Astrocyte of the cerebellum (primary cell): ENCODE results near the gene SRMS.
"Not testable (repeated sequence)": the region's sequence is repeated elsewhere in the genome, so short reads cannot be mapped to it uniquely, and the experiment has no call there.

ENCODE experiments used
- DNase-seq: peaks from one replicate; pipeline ENCODE4 v3.0.0-alpha.2; 2011; ENCODE audit warnings: low read depth
- H3K4me3 ChIP-seq: 2 replicates; pipeline ENCODE4 v1.5.1; 2011; ENCODE audit warnings: mild to moderate bottlenecking, low read depth, low read length, moderate library complexity
- CTCF ChIP-seq: IDR thresholded peaks from 2 replicates; pipeline ENCODE4 v1.5.1; 2012; ENCODE audit warnings: low read length, low read depth, moderate library complexity, mild to moderate bottlenecking; ENCODE audit errors: missing control alignments
- in situ Hi-C: cut with HindIII; loops from 2 replicates; pipeline ENCODE4 v1.10.0; 2017; ENCODE audit warnings: low sequenced_read_pairs

The SRMS gene

DNA sequence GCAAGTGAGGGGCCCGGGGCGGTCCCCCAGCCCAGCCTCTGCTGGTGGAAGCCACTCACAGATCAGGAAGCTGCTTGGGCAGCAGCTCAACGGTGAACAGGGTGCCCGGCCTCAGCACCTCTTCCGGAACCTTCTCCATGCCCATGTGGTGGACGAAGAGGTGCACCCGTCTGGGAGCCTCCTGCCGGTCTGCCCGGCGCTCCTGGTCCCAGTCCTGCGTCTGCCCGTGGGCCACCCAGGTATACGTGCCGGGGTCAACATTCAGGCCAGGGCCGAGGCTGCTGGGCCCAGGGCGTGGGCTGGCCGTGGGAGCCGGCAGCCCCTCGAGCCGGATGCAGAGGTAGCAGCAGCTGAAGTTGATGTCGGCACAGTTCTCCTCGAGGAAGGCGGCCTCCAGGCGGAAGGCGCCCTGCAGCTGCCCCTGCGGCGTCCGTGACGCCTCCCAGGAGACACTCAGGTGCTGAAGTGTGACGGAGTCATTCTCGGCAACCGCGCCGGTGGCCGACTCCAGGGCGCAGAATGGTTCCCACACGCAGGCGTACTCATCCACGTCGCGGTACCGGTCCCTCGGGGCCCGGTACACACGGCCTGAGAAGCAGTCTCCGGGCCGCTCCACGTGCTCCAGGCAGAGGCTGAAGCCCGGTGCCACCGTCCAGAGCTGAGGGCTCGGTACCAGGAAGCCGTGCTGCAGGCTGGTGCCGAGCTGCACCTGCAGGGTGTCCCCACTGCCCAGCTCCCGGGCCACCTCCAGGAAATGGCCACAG, 15.1 kb upstream of the SRMS start:
- H3K4me3 ChIP-seq: no peak overlapping the region
- in situ Hi-C loops: no loop called here
- DNase-seq: no peak
- no peak for TF ChIP-seq CTCF

- DNase-seq: no peak
- H3K4me3 ChIP-seq: no peak overlapping the region
- TF ChIP-seq CTCF: no peak
- in situ Hi-C loops: no loop called here
Observed at GRCh38 chr20:63561624-63562396, 14.3 kb upstream of the SRMS start.

DNA sequence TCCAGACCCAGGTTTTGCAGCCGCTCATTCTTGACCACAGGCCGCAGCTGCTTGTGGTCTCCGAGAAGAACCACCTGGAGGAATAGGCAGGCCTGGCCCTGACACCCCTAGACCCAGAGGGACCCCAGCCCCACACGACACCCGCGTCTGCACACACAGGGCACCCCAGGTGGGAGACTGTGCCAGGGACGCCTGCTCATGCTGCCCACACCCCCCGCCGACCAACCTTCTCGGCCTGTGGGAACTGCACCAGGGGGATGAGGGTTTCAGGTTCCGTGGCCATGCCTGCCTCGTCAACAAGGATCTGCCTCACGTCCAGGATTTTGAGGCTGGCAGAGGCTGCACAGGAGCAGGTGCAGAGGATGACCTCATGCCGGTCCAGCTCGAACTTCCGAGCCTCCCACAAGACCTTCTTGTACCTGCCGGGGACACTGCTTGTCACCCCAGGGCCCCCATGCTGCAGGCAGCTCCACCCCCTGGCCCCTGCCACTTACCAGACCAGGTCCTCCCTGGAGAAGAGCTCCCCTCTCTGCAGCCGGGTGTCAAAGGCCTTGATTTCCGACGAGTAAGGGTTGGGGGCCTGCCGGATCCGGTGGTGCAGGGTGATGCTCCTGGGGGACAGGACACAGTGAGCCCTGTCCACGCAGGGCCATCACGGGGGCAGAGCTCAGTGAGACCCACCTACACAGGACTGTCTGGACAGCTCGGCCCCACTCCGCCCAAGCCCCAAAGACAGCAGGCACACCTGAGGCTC, 13.5 kb upstream of the SRMS start:
- in situ Hi-C loops: no loop called here
- TF ChIP-seq CTCF: no peak
- no peak overlapping the region for H3K4me3 ChIP-seq
- DNase-seq: no peak

GRCh38 chr20:63560333-63560805, 12.8 kb upstream of the SRMS start:
- H3K4me3 ChIP-seq: no peak overlapping the region
- no peak for TF ChIP-seq CTCF
- DNase-seq: no peak
- in situ Hi-C loops: no loop called here

DNA sequence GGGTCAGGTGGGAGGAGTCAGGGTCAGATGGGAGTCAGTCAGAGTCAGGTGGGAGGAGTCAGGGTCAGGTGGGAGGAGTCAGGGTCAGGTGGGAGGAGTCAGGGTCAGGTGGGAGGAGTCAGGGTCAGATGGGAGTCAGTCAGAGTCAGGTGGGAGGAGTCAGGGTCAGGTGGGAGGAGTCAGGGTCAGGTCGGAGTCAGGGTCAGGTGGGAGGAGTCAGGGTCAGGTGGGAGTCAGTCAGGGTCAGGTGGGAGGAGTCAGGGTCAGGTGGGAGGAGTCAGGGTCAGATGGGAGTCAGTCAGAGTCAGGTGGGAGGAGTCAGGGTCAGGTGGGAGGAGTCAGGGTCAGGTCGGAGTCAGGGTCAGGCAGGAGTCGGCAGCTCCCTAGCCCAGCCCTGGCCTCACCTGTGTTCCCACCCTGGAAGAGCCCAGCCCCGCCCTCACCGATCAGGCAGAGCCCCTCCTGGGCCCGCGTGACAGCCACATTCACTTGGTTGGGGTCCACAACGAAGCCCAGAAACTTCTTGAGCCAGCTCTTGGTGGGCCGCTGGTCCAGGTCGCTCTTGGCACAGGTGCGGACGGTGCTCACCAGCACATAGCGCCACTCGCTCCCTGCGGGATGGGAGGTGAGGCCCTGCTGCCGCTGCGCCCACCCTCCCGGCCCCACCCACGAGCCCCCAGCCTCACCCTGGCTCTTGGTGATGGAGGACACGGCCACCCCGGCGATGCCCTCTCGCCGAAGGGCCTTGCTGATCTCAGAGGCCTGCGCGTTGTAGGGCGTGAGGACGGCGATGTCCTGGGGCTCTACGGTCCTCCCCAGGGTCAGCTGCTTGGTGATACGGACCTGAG, 12.2 kb upstream of the SRMS start:
- H3K4me3 ChIP-seq, DNase-seq, in situ Hi-C loops: not testable (repeated sequence)

DNA sequence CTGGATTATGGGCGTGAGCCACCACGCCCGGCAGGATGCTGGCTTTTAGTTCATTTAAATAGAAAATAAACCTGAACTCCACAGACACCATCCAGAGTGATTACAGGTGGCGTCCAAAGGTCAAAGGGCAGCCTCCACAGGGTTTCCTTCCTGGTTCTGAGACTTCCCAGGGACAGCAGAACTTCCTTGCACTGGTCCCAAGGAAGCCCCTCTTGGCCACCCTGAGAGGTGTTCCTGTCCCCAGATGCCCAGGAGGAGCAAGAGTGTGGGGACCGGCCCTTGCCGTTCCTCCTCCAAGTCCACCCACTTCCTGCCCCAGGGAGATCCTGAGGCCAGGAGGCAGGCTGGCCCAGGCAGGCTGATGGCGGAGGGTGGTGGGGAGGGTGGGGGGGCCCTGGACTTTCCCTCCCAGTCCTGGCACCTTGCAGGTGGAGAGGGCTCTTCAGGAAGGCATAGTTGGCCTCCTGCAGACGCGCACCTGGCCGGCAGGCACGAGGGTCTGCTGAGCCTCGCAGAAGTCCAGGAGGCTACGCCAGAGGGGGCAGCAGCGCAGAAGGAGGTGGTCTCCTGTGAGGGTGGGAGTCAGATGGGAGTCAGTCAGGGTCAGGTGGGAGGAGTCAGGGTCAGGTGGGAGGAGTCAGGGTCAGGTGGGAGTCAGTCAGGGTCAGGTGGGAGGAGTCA, 11.4 kb upstream of the SRMS start:
- DNase-seq: no peak
- TF ChIP-seq CTCF: no peak
- in situ Hi-C loops: no loop called here
- no peak overlapping the region for H3K4me3 ChIP-seq
